ENCODE measurements around the gene CCDC106.

GRCh38 chr19:55611983-55612645 is 35.9 kb upstream of the CCDC106 start:
- TF ChIP-seq, protein P1, sequence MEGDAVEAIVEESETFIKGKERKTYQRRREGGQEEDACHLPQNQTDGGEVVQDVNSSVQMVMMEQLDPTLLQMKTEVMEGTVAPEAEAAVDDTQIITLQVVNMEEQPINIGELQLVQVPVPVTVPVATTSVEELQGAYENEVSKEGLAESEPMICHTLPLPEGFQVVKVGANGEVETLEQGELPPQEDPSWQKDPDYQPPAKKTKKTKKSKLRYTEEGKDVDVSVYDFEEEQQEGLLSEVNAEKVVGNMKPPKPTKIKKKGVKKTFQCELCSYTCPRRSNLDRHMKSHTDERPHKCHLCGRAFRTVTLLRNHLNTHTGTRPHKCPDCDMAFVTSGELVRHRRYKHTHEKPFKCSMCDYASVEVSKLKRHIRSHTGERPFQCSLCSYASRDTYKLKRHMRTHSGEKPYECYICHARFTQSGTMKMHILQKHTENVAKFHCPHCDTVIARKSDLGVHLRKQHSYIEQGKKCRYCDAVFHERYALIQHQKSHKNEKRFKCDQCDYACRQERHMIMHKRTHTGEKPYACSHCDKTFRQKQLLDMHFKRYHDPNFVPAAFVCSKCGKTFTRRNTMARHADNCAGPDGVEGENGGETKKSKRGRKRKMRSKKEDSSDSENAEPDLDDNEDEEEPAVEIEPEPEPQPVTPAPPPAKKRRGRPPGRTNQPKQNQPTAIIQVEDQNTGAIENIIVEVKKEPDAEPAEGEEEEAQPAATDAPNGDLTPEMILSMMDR (conservative IDR thresholded peaks at IDR 0.05; ENCODE audit: low read depth, low read length), result no peak
- TF ChIP-seq RAD21 (IDR thresholded peaks at IDR 0.05; ENCODE audit: low read length), result no peak
- no peak for TF ChIP-seq MAZ (IDR thresholded peaks at IDR 0.05; ENCODE audit: borderline replicate concordance, low read depth, low read length)
- TF ChIP-seq USF2 (IDR thresholded peaks at IDR 0.05; ENCODE audit: low read depth, low read length), result no peak

All from IMR-90 (cell line).